ENCODE results near the gene NIT2.
"Not testable (repeated sequence)": the region's sequence is repeated elsewhere in the genome, so short reads cannot be mapped to it uniquely, and the experiment has no call there.

NIT2 gene

GRCh38 chr3:100339786-100340185 is 5.2 kb downstream of the NIT2 start:
- DNase-seq, result no peak

DNA sequence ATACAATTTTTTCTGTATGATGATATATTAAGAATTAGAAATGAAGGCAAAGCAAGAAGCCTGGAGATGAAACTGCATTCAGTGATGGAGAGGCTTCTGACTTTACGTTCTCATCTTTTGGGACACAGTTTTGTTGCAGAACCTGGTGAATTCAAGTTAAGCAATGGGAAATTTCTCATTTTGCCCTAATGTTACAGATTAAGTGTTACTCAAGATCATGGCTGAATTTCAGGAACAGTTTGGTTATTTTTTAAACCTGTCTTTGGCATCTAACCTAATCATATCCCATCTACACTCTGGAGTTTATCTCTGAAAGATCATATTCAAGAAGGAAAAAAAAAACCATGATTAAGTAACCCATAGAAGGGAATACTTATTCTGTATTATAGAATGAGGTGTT is 6.0 kb downstream of the NIT2 start:
- DNase-seq, result no peak

- DNase-seq, result no peak
These were observed 14.2 kb downstream of the NIT2 start for GRCh38 chr3:100348727-100349126.

DNA sequence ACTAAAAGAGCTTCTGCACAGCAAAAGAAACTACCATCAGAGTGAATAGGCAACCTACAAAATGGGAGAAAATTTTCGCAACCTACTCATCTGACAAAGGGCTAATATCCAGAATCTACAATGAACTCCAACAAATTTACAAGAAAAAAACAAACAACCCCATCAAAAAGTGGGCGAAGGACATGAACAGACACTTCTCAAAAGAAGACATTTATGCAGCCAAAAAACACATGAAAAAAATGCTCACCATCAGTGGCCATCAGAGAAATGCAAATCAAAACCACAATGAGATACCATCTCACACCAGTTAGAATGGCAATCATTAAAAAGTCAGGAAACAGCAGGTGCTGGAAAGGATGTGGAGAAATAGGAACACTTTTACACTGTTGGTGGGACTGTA is 17.2 kb downstream of the NIT2 start:
- DNase-seq, result not testable (repeated sequence)

DNA sequence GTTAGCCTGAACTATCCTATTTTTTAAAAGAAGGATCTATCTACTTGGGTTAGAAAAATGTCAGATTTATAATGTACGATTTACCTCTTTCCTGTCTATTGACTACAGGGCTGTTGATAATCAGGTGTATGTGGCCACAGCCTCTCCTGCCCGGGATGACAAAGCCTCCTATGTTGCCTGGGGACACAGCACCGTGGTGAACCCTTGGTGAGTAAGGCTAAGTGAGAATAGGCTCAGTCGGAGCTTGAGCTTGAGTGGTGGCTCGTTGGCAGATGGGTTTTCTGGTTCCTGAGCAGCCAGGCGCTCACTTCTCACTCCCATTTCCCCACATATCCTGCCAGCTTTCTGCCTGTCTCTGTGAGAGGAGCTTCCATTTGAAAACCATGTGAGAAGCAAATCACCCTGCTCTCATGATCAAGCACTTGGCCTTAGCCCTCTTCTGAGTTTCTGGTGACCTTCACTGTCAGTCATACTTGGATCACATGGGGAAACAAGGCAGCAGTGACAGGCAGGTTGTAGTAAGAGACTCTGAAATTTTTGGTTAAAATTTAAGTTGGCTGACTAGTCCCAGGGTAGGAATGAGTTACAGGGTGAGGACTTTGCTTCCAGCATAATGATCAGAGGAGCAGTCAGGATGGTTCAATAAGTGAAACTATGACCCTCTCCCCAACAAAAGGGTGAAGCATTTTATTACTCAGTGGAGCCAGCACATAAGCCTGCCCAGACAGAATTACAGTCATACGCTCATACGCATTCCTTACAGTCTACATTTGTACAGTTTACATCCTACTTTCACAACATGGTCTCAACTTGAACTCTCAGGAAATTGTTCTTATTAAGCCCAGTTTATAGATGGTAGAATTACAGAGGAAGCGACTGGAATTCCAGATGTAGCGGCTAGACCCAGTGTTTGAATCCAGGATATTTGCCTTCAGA is 18.0 kb downstream of the NIT2 start:
- DNase-seq, result no peak

GRCh38 chr3:100354850-100355249 is 20.3 kb downstream of the NIT2 start:
- no peak for DNase-seq

GRCh38 chr3:100358413-100358812 is 23.9 kb downstream of the NIT2 start:
- no peak for DNase-seq

- DNase-seq, result no peak
These were observed 24.5 kb downstream of the NIT2 start for GRCh38 chr3:100359035-100359434.

GRCh38 chr3:100360757-100361496 is 26.4 kb downstream of the NIT2 start:
- DNase-seq, result no peak

- DNase-seq, result no peak
These were observed 27.3 kb downstream of the NIT2 start for GRCh38 chr3:100361897-100362296.

GRCh38 chr3:100364421-100364820 is 29.9 kb downstream of the NIT2 start:
- no peak for DNase-seq

GRCh38 chr3:100366424-100366823 is 31.9 kb downstream of the NIT2 start:
- DNase-seq, result no peak

DNA sequence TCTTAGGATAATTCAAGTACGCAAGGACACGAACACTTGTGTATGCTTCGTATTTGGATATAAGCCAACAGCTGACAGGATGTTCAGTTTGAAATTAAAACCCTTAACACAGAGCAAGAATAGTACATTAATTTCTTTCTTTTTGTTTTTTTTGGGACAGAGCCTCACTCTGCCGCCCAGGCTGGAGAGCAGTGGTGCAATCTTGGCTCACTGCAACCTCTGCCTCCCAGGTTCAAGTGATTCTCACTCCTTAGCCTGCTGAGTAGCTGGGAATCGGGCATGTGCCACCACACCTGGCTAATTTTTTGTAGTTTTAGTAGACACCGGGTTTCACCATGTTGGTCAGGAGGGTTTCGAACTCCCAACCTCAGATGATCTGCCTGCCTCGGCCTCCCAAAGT is 33.9 kb downstream of the NIT2 start:
- no peak for DNase-seq

DNA sequence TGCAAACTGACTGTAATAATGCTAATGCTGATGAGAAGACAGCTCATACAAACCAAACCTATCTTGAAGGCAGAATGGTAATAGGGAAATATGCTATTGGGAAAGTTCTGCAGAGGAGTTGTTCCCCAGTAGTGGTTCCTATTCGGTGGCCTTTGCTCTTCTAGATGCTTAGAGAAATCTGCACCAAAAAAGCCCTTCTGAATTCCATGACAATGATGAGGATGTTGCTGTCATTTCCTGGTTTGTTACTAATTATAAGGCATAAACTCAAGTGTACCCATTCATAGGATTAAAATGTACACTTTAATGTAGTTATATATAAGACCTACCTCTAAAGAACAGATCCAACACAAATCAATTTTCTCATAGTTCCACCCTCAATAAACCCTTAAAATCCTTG is 36.2 kb downstream of the NIT2 start:
- DNase-seq, result no peak

GRCh38 chr3:100374521-100374920 is 40.0 kb downstream of the NIT2 start:
- no peak for DNase-seq

DNA sequence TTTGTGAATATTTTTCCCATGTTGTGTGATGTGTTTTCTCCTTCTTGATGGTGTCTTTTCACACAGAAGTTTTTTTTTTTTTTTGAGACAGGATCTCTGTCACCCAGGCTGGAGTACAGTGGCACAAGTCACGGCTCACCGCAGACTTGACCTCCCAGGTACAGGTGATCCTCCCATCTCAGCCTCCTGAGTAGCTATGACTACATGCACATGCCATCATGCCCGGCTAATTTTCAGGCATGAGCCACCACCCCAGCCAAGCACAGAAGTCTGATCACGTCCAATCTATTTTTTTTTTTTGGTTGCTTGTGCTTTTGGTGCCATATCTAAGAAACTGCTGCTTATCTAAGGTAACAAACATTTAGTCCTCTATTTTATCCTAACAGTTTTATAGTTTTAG is 41.7 kb downstream of the NIT2 start:
- DNase-seq, result no peak

DNA sequence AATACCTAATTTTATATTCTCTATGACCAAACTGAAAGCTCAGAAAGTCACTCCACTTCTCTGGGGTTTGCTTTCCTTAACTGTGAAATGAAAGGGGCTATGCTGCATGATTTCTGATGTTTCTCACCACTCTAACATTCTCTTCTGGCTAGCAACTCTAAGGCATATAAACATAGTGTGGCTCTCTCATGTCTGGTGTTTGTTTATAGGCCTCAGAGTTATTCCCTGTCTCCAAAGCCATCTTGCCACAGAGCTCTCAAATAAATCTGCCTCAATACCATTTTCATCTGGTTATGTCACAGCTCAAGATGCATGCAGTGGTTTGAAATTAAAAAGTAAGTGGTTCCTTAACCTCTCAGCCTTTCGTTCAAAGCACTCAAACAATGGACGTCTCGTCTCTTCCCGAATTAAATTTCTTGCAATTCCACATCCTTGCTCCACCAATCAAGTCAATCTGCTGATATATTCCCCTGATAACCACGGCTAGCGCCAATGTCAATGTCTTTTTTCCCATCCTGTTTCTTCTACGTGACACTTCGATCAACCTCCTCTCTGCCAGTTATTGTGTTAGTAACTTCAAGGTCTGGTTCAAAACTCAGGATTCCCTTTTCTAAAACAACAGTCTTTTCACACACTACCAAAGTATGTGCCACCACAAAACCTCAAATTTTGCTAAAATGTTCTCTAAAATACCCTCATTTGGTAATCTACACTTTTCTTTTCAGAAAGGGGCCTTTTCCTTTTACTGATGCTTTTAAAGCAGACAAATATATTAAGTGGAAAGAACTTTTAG is 50.4 kb downstream of the NIT2 start:
- DNase-seq, result no peak

- no peak for DNase-seq
These were observed 52.0 kb downstream of the NIT2 start for GRCh38 chr3:100386437-100387074.

- no peak for DNase-seq
These were observed 54.5 kb downstream of the NIT2 start for GRCh38 chr3:100389025-100389424.

DNA sequence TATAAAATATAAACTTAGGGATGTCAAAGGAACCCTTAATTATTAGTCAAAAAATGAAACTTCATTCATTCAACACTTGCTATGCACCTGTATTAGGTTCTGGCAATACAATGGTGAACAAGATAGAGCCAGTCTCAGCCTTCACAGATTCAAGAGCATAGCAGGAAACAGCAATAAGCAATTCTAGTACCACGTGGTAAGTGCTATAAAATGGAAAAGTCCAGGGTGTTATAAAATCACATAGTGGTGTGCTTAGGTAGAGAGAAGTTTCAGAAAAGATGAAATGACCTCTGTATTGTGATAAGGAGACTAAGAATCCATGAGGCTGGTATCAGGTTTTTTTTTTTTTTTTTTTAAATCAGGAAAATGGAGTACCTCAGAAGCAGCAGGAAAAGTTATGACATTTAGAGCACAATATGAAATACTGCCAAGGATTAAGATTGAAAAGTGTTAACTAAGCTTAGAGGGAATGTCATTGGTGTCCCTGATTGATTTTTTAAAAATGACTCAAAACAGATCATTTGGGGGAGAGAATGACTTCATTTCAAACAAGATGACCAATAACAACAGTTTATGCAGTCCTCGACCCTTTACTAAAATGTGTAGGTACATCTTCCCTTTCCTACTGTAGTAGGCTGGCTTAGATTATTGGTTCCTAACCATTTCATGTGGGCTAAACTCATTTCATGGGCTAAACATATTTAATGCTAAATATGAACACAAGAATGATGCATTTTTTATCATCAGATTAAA is 61.3 kb downstream of the NIT2 start:
- no peak for DNase-seq

- DNase-seq, result no peak
These were observed 62.4 kb downstream of the NIT2 start for GRCh38 chr3:100396967-100397366.
